Mesenchymal stem cell (in vitro differentiated cells and primary cell): ENCODE measurements around the gene KNSTRN.

Source experiments
- DNase-seq: peaks from one replicate; pipeline ENCODE4 v3.0.0-alpha.2; 2013
- H2AFZ ChIP-seq: one replicate; pipeline ENCODE4 v1.6.1; 2013; ENCODE audit warnings: low read depth, mild to moderate bottlenecking, control low read depth, inconsistent platforms, low read length, moderate library complexity
- H2AK5ac ChIP-seq: 2 replicates; pipeline ENCODE4 v1.6.1; 2013; ENCODE audit warnings: low read length, moderate library complexity, mild to moderate bottlenecking, inconsistent platforms; ENCODE audit not compliant: severe bottlenecking
- H2BK120ac ChIP-seq: one replicate; pipeline ENCODE4 v1.6.1; 2013; ENCODE audit warnings: low read depth, mild to moderate bottlenecking, inconsistent platforms, low read length, moderate library complexity
- H2BK12ac ChIP-seq, 2 experiments: one replicate each; pipeline ENCODE4 v1.6.1; 2013; ENCODE audit warnings: inconsistent platforms in 2 of 2, low read length in 2 of 2, mild to moderate bottlenecking in 2 of 2, moderate library complexity in 2 of 2, control low read depth in 1 of 2
- H2BK15ac ChIP-seq: one replicate; pipeline ENCODE4 v1.6.1; 2013; ENCODE audit warnings: mild to moderate bottlenecking, low read depth, inconsistent platforms; ENCODE audit not compliant: poor library complexity, severe bottlenecking
- H2BK5ac ChIP-seq: 2 replicates; pipeline ENCODE4 v1.6.1; 2013; ENCODE audit warnings: low read depth, mild to moderate bottlenecking, low read length, control low read depth, inconsistent platforms; ENCODE audit not compliant: poor library complexity, severe bottlenecking
- H3K14ac ChIP-seq, 2 experiments: one replicate each; pipeline ENCODE4 v1.6.1; 2013; ENCODE audit warnings: inconsistent platforms in 2 of 2, low read length in 2 of 2, control low read depth in 1 of 2, mild to moderate bottlenecking in 1 of 2, moderate library complexity in 1 of 2
- H3K18ac ChIP-seq, 2 experiments: one replicate each; pipeline ENCODE4 v1.6.1; 2013; ENCODE audit warnings: inconsistent platforms in 2 of 2, low read length in 2 of 2, control low read depth in 1 of 2, low read depth in 1 of 2, mild to moderate bottlenecking in 1 of 2
- H3K23ac ChIP-seq, 2 experiments: one replicate each; pipeline ENCODE4 v1.6.1; 2013; ENCODE audit warnings: inconsistent platforms in 2 of 2, low read length in 2 of 2, mild to moderate bottlenecking in 2 of 2, moderate library complexity in 2 of 2, control low read depth in 1 of 2
- H3K27ac ChIP-seq: 2 replicates; pipeline ENCODE4 v1.5.1; 2013; ENCODE audit warnings: mild to moderate bottlenecking, moderate library complexity, low read length, control low read depth, inconsistent platforms; ENCODE audit not compliant: poor library complexity, severe bottlenecking
- H3K27me3 ChIP-seq, 2 experiments: 2 replicates each; pipeline versions ENCODE4 v1.6.1 to v1.7.0; 2013; ENCODE audit warnings: low read length in 2 of 2, mild to moderate bottlenecking in 2 of 2, moderate library complexity in 2 of 2, control low read depth in 1 of 2, inconsistent platforms in 1 of 2; ENCODE audit not compliant: control insufficient read depth in 1 of 2, insufficient read depth in 1 of 2
- H3K36me3 ChIP-seq, 2 experiments: 2 replicates each; pipeline versions ENCODE4 v1.6.1 to v1.7.0; 2013; ENCODE audit warnings: low read length in 2 of 2, control low read depth in 1 of 2, inconsistent platforms in 1 of 2, low read depth in 1 of 2, mild to moderate bottlenecking in 1 of 2; ENCODE audit not compliant: insufficient read depth in 2 of 2, control insufficient read depth in 1 of 2
- H3K4ac ChIP-seq, 2 experiments: one replicate each; pipeline ENCODE4 v1.6.1; 2013; ENCODE audit warnings: inconsistent platforms in 2 of 2, low read length in 2 of 2, mild to moderate bottlenecking in 2 of 2, moderate library complexity in 2 of 2, control low read depth in 1 of 2, low read depth in 1 of 2
- H3K4me1 ChIP-seq: 2 replicates; pipeline ENCODE4 v1.6.1; 2013; ENCODE audit warnings: low read depth, low read length, control low read depth; ENCODE audit not compliant: control insufficient read depth, insufficient read depth
- H3K4me2 ChIP-seq: 2 replicates; pipeline ENCODE4 v1.6.1; 2013; ENCODE audit warnings: low read length, mild to moderate bottlenecking, inconsistent platforms; ENCODE audit not compliant: poor library complexity, severe bottlenecking
- H3K4me3 ChIP-seq, 2 experiments: 2 replicates each; pipeline versions ENCODE4 v1.5.1 to v1.7.0; 2013; ENCODE audit warnings: low read length in 2 of 2, mild to moderate bottlenecking in 2 of 2, control low read depth in 1 of 2, low read depth in 1 of 2; ENCODE audit not compliant: insufficient read depth in 1 of 2
- H3K79me1 ChIP-seq: replicated peaks from 2 replicates; pipeline ENCODE4 v1.6.1; 2013; ENCODE audit warnings: mild to moderate bottlenecking, control low read depth, low read length, inconsistent platforms; ENCODE audit not compliant: poor library complexity, severe bottlenecking
- H3K9ac ChIP-seq: 2 replicates; pipeline ENCODE4 v1.7.0; 2013; ENCODE audit warnings: mild to moderate bottlenecking, low read length, moderate library complexity
- H3K9me3 ChIP-seq: 2 replicates; pipeline ENCODE4 v1.7.0; 2013; ENCODE audit warnings: mild to moderate bottlenecking, low read length; ENCODE audit not compliant: control insufficient read depth
- H4K8ac ChIP-seq: one replicate; pipeline ENCODE4 v1.6.1; 2013; ENCODE audit warnings: inconsistent platforms, mild to moderate bottlenecking, low read length, moderate library complexity
- H4K91ac ChIP-seq: one replicate; pipeline ENCODE4 v1.6.1; 2013; ENCODE audit warnings: mild to moderate bottlenecking, low read length, inconsistent platforms
- WGBS: methylation state at CpG from one replicate; pipeline ENCODE4 v1.1.7; 2013; ENCODE audit warnings: mixed read lengths; 5-methylcytosine and 5-hydroxymethylcytosine counted together

KNSTRN gene

DNA sequence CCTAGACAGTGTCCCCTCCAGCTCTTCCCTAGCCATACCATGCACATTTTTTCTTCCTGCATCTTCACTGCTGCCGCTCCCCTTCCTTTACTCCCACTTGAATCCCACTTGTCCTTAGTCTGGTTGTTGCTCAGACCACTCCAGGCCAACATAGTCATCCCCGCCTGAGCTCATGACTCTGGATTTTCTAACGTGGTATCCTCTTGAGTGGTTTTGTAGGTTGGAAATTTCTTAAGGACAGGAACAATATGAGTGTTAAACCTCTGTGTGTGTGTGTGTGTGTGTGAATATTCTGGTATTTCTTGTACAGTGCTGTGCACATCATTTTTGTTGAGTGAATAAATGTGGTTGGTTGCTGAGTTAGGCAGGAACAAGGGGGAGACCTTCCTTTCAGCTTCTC lies 61.3 kb downstream of the KNSTRN start:
- peaks cover 21% of the 10 kb centered on the region for H3K79me1 ChIP-seq
- H3K23ac ChIP-seq, result no peak overlapping the region
- no peak overlapping the region for H2BK120ac ChIP-seq
- H2AK5ac ChIP-seq, result no peak overlapping the region
- H3K9me3 ChIP-seq, result no peaks in the 10 kb centered on the region
- no peak overlapping the region for H3K14ac ChIP-seq
- no peak overlapping the region for H2BK12ac ChIP-seq
- no peak overlapping the region for H3K9ac ChIP-seq
- WGBS, result 74% methylated on average over 3 of the region's 3 CpGs
- no peak overlapping the region for H4K91ac ChIP-seq
- H3K4ac ChIP-seq, result peak overlapping the region in 1 of 2 experiments; percentile 3
- peak overlapping the region in 1 of 2 experiments; percentile 34 for H3K18ac ChIP-seq
- H2BK15ac ChIP-seq, result no peak overlapping the region
- no peak overlapping the region for H3K27ac ChIP-seq
- peaks cover 4 to 14% of the 10 kb centered on the region in 2 experiments for H3K27me3 ChIP-seq
- H4K8ac ChIP-seq, result no peak overlapping the region
- DNase-seq, result peak; percentile 49
- no peak overlapping the region for H3K4me2 ChIP-seq
- H2AFZ ChIP-seq, result no peak overlapping the region
- H3K4me3 ChIP-seq, result no peak overlapping the region
- H3K36me3 ChIP-seq, result peaks cover 0 to 3% of the 10 kb centered on the region in 2 experiments
- no peak overlapping the region for H2BK5ac ChIP-seq
- peaks cover 20% of the 10 kb centered on the region for H3K4me1 ChIP-seq
